Suprapubic skin (tissue), 4 donors: ENCODE measurements around the gene NCLN. TPM values are rescaled to one million over a fixed set of nuclear protein-coding genes. Genes with fewer than 3 reads are reported as not detected.
A peak's percentile ranks its signal among the peaks of the same experiment; 100 is the strongest.
"Not testable (repeated sequence)": the region's sequence is repeated elsewhere in the genome, so short reads cannot be mapped to it uniquely, and the experiment has no call there.

Experiments used
- DNase-seq, 2 donors: peaks; one replicate each; pipeline ENCODE4 v3.0.0-alpha.2; 2019; ENCODE audit warnings: low spot score in 2 of 2
- H3K27ac ChIP-seq: fragments of 200-600 bp; sonication (generic); one replicate; pipeline ENCODE4 v1.5.1; 2019
- H3K27me3 ChIP-seq: fragments of 200-600 bp; sonication (generic); one replicate; pipeline ENCODE4 v1.5.1; 2019
- H3K36me3 ChIP-seq: fragments of 200-600 bp; sonication (generic); one replicate; pipeline ENCODE4 v1.5.1; 2019
- H3K4me1 ChIP-seq: fragments of 200-600 bp; sonication (generic); one replicate; pipeline ENCODE4 v1.5.1; 2019
- H3K4me3 ChIP-seq: fragments of 200-600 bp; sonication (generic); one replicate; pipeline ENCODE4 v1.5.1; 2019; ENCODE audit warnings: mild to moderate bottlenecking
- H3K9me3 ChIP-seq: fragments of 200-600 bp; sonication (generic); one replicate; pipeline ENCODE4 v1.5.1; 2019
- EP300 ChIP-seq: sonication (generic); formaldehyde crosslinking; IDR thresholded peaks from one replicate; pipeline ENCODE4 v1.6.1; 2017; ENCODE audit warnings: antibody characterized with exemption
- POLR2A ChIP-seq, 2 donors: fragments of 450-650 bp; IDR thresholded peaks; one replicate each; pipeline ENCODE4 v1.6.1; 2017; ENCODE audit warnings: antibody characterized with exemption in 2 of 2, mild to moderate bottlenecking in 2 of 2, moderate library complexity in 2 of 2
- POLR2AphosphoS5 ChIP-seq, 3 donors: sonication (generic); formaldehyde crosslinking; IDR thresholded peaks; one replicate each; pipeline ENCODE4 v1.6.1; 2017; ENCODE audit warnings: antibody characterized with exemption in 3 of 3
- WGBS: methylation state at CpG from one replicate; pipeline ENCODE4 v1.1.5; 2018; 5-methylcytosine and 5-hydroxymethylcytosine counted together
- total RNA-seq, 4 donors: library from RNA; depleted of rRNA; stranded (reverse); fragments of >200 nt; gene quantifications; one replicate each; pipeline ENCODE4 v1.1.0, GENCODE V29; 2016
- TF ChIP-seq, protein P1 (sequence below), 2 donors: fragments of 200-600 bp in 1 of 2; fragments of 450-650 bp in 1 of 2; sonication (generic) in 1 of 2; IDR thresholded peaks; one replicate each; pipeline ENCODE4 v1.5.1; 2016 to 2019; ENCODE audit warnings: antibody characterized with exemption in 2 of 2, mild to moderate bottlenecking in 1 of 2, moderate library complexity in 1 of 2

Gene NCLN
- total RNA-seq, 4 donors from 2014 or later: 31.1 to 66.7 (median 35.0) TPM

DNA sequence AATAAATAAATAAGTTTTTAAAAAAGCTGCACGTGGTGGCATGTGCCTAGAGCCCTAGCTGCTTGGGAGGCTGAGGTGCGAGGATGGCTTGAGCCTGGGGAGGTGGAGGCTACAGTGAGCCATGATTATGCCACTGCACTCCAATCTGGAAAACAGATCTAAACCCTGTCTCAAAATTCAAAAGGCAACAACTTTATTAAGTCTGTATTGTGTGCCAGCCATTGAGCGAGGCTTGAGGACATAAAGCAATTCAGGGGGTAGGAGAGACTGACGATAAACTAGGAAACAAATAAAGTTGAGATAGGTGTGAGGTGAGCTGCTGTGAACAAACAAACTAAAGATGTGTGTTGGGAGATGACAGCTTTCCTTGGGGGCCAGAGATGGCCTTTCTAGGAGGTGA, 47.4 kb downstream of the NCLN start:
- no peaks in the 10 kb centered on the region for H3K9me3 ChIP-seq
- 68% methylated on average over 4 of the region's 4 CpGs for WGBS
- TF ChIP-seq POLR2AphosphoS5 (IDR thresholded peaks at IDR 0.05): no peak
- no peak for TF ChIP-seq EP300
- TF ChIP-seq POLR2A (IDR thresholded peaks at IDR 0.05): no peak
- TF ChIP-seq, protein P1, sequence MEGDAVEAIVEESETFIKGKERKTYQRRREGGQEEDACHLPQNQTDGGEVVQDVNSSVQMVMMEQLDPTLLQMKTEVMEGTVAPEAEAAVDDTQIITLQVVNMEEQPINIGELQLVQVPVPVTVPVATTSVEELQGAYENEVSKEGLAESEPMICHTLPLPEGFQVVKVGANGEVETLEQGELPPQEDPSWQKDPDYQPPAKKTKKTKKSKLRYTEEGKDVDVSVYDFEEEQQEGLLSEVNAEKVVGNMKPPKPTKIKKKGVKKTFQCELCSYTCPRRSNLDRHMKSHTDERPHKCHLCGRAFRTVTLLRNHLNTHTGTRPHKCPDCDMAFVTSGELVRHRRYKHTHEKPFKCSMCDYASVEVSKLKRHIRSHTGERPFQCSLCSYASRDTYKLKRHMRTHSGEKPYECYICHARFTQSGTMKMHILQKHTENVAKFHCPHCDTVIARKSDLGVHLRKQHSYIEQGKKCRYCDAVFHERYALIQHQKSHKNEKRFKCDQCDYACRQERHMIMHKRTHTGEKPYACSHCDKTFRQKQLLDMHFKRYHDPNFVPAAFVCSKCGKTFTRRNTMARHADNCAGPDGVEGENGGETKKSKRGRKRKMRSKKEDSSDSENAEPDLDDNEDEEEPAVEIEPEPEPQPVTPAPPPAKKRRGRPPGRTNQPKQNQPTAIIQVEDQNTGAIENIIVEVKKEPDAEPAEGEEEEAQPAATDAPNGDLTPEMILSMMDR (IDR thresholded peaks at IDR 0.05): no peak
- H3K4me1 ChIP-seq: no peaks in the 10 kb centered on the region
- DNase-seq: no peak
- H3K27ac ChIP-seq: no peak overlapping the region
- H3K27me3 ChIP-seq: peaks cover 45% of the 10 kb centered on the region
- no peak overlapping the region for H3K4me3 ChIP-seq
- no peaks in the 10 kb centered on the region for H3K36me3 ChIP-seq

DNA sequence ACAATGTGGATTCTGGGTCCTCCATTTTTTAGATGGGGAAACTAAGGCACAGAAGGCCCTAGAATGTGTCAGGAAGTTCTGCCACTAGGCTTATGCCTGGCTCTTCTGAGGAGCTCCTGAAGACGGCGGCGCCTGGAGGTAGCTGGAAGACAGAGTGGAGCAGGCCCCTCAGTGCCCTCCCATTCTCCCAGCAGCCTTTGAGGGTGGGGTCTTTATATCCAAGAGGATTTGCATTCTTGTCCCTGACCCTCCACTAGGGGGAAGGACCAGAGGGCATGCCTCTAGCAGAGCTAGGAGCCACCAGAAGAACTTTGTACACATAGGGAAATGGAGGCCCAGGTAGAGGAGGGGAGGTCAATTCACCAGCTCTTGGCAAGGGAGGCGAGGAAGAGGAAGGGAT, 48.1 kb downstream of the NCLN start:
- H3K4me1 ChIP-seq: no peaks in the 10 kb centered on the region
- DNase-seq: no peak
- peaks cover 37% of the 10 kb centered on the region for H3K27me3 ChIP-seq
- 73% methylated on average over 4 of the region's 4 CpGs for WGBS
- no peaks in the 10 kb centered on the region for H3K9me3 ChIP-seq
- no peak for TF ChIP-seq POLR2A (IDR thresholded peaks at IDR 0.05)
- TF ChIP-seq, protein P1 (IDR thresholded peaks at IDR 0.05): no peak
- H3K27ac ChIP-seq: no peak overlapping the region
- no peaks in the 10 kb centered on the region for H3K36me3 ChIP-seq
- no peak overlapping the region for H3K4me3 ChIP-seq

DNA sequence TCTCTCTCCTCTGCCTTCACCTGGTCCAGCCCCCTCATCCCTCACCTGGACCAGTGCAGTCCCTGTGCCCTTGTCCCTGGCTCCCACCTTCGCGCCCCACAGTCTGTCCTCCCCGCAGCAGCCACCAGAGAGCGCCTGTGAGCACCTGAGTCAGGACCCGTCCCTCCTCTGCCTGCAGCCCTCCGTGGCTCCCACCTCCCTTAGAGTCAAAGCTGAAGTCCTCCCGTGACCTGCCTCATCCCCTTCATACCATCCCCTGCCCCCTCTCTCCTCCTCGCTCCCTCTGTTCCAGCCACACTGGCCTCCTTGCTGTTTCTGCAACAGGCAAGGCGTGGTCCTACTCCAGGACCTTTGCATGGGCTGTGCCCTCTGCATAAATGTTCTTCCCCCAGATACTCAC, 49.1 kb downstream of the NCLN start:
- H3K4me1 ChIP-seq: no peaks in the 10 kb centered on the region
- no peak overlapping the region for H3K27ac ChIP-seq
- TF ChIP-seq POLR2A (IDR thresholded peaks at IDR 0.05) (no peak), POLR2AphosphoS5 (IDR thresholded peaks at IDR 0.05) (no peak), EP300 (no peak)
- TF ChIP-seq, protein P1 (IDR thresholded peaks at IDR 0.05): no peak
- H3K4me3 ChIP-seq: no peak overlapping the region
- 67% methylated on average over 9 of the region's 9 CpGs for WGBS
- peaks cover 30% of the 10 kb centered on the region for H3K27me3 ChIP-seq
- no peaks in the 10 kb centered on the region for H3K9me3 ChIP-seq
- no peaks in the 10 kb centered on the region for H3K36me3 ChIP-seq
- DNase-seq: no peak

DNA sequence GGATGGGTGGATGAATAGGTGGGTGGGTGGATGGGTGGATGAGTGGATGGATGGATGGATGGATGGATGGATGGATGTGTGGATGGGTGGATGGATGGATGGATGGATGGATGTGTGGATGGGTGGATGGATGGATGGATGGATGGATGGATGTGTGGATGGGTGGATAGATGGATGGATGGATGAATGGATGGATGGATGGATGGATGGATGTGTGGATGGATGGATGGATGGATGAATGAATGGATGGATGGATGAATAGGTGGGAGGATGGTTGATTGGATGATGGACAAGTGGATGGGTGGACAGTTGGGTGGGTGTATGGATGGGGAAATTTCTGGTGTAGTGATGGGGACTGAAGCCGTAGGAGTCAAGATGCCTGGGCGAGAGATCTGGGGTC, 49.9 kb downstream of the NCLN start:
- TF ChIP-seq, protein P1 (IDR thresholded peaks at IDR 0.05): peak in 1 of 2 donors; percentile 10
- not testable (repeated sequence) for H3K4me1 ChIP-seq, H3K9me3 ChIP-seq, DNase-seq, H3K4me3 ChIP-seq, H3K36me3 ChIP-seq, H3K27ac ChIP-seq
- peaks cover 21% of the 10 kb centered on the region for H3K27me3 ChIP-seq
- 79% methylated on average over 2 of the region's 2 CpGs for WGBS

DNA sequence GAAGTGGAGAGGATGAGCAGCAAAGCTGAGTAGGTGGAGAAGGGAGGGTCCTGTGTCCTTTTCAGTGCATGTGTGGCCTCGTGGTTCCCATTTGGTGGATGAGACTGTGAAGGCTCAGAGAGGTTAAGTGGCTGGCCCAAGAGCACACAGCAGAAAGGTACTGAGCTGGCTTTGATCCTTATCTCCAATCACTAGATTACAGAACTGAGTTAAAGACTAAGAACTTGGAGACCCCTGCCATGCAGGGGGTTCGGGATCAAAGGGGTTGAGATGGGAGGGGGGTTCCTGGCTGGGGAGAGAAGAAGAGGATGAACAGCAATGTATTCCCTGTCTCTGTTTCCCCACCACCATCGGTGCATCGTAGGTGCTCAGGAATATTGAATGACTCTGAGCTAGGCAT, 50.5 kb downstream of the NCLN start:
- Histone ChIP-seq H3K4me3 (no peak overlapping the region), H3K4me1 (no peaks in the 10 kb centered on the region), H3K9me3 (no peaks in the 10 kb centered on the region), H3K36me3 (no peaks in the 10 kb centered on the region), H3K27me3 (peaks cover 17% of the 10 kb centered on the region), H3K27ac (no peak overlapping the region)
- 68% methylated on average over 4 of the region's 4 CpGs for WGBS
- TF ChIP-seq EP300 (no peak), POLR2AphosphoS5 (IDR thresholded peaks at IDR 0.05) (no peak), POLR2A (IDR thresholded peaks at IDR 0.05) (no peak)
- TF ChIP-seq, protein P1 (IDR thresholded peaks at IDR 0.05): no peak
- DNase-seq: no peak
